Cardiac fibroblast (primary cell): ENCODE results near the gene PCGF2.
"Not testable (repeated sequence)": the region's sequence is repeated elsewhere in the genome, so short reads cannot be mapped to it uniquely, and the experiment has no call there.

Experiments
- DNase-seq, 2 donors: peaks; one replicate each; pipeline versions ENCODE4 v3.0.0 to v3.0.0-alpha.2; 2010; ENCODE audit warnings: low read depth in 2 of 2
- H3K4me3 ChIP-seq, 2 donors: replicated peaks in 1 of 2; 1 replicate in 1 of 2; 2 replicates in 1 of 2; pipeline ENCODE4 v1.5.1; 2011; ENCODE audit warnings: low read depth in 2 of 2, low read length in 2 of 2, mild to moderate bottlenecking in 2 of 2, moderate library complexity in 1 of 2
- CTCF ChIP-seq: IDR thresholded peaks from one replicate; pipeline ENCODE4 v1.5.1; 2011; ENCODE audit warnings: low read depth, mild to moderate bottlenecking, low read length, inconsistent platforms

The PCGF2 gene

DNA sequence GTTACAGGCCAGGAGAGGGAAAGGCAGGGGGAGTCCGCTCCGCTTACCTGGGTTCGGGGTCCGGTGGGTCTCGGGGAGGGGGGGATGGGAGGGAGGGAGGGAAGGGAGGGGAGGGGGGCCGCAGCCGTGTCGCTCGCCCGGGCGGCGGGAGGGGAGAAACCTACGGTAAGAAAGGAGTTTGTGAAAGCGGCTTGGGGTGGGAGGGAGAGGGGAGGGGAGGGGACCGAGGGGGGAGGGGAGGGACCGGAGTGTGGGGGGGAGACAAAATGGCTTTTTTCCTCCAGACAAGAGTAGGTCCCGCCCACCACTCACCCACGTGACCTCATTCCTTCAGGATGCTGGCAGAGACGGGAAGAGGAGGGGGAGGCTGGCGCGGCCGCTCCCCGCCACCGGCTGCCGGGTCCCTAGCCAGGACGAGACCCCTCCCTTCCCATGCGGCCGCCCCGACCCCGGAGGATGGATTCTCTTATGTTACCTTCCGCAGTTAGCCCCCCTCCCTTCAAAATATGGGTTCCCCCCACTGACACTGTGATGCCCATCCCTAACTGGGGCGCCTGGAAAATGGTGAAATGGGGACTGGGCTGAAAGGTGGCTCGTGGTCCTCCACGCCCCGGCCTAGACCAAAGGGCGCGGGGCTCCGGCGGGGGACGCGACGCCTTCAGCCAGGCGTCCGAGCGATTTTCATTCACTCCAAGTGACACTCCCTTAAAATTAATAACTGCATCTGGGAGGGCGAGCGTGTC lies at the start of gene PCGF2:
Gene PCGF2 (minus strand): TSS at position 188 of the 743 bp plus-strand sequence. CDS start 7,934 bp downstream, outside the sequence.
- peak; percentile 90 to 92 for DNase-seq
- no peak for TF ChIP-seq CTCF
- peak within 1 kb of the TSS; percentile 92 to 98 for H3K4me3 ChIP-seq

- peak overlapping the region; percentile 80 to 89 for H3K4me3 ChIP-seq
- no peak for TF ChIP-seq CTCF
- peak in 1 of 2 donors; percentile 15 for DNase-seq
Observed at GRCh38 chr17:38797828-38798227, 49.7 kb upstream of the PCGF2 start.

DNA sequence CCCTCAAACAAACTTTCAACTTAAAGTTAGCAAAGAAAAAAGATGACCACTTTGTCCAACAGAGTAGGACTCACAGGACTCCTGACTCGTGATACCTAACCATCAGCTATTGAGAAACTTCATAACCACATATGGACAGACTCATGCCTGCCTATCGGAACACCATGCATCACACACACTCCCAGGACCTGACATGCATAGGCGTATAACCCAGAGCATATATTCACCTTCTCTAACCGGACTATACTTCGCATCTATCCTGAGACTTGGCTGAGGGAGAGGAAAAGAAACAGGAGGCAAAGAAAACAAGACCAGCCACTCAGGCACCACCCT lies 49.0 kb upstream of the PCGF2 start:
- TF ChIP-seq CTCF, result no peak

DNA sequence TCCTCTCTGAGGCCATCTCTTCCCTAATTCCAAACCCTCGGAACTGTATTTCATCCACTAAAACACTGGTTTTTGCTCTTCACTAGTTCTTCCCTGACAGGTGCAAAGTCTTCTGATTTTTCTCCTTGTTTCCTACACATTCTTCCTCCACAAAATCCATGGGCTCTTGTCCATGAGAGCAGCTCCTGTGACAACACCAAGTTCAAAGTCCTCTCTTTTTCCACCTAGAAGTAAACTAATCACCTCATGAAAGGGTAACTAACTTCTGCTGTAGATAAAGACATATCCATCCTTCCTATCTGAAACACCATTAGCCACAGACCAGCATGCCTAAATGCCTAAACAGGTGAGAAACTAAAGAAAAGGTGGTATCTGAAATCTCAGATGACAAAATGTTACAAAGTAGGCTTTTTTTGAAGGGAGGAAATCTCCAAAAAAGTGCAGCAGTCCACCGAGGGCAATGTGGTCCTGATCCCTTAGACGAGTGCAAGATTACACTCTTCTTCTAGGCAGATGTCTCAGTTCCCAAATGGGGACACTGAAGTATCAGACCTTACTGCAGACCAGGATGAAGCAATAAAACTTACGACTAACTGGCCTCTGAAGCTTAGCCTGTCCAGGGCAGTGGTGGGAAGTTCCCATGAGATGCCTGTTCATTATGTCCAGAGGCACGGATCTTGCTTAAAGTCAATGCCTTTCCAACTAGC lies 48.5 kb upstream of the PCGF2 start:
- no peak for DNase-seq
- H3K4me3 ChIP-seq, result no peak overlapping the region
- no peak for TF ChIP-seq CTCF

More for the DNA sequence above, 49.0 kb upstream of the PCGF2 start:
- peak in 1 of 2 donors; percentile 51 for DNase-seq
- H3K4me3 ChIP-seq, result peak overlapping the region in 1 of 2 donors; percentile 16

DNA sequence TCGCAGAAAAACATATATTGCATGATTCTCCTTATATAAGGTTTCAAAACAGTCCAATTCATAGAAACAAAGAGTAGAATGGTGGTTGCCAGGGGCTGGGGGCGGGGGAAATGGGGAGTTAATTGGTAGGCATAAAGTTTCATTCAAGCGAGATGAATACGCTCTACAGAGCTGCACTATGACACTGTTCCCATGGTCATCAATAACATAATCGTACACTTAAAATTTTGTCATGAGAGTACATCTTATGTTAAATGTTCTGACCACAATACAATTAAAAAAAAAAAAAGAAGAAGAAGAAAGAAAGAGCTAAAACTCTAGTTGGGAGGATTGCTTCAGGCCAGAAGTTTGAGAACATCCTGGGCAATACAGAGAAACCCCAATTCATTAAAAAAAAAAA lies 46.1 kb upstream of the PCGF2 start:
- H3K4me3 ChIP-seq, result no peak overlapping the region
- TF ChIP-seq CTCF, result no peak

GRCh38 chr17:38791162-38791561 lies 43.0 kb upstream of the PCGF2 start:
- H3K4me3 ChIP-seq, result no peak overlapping the region
- DNase-seq, result no peak
- no peak for TF ChIP-seq CTCF

More for the DNA sequence above, 46.1 kb upstream of the PCGF2 start:
- DNase-seq, result no peak

DNA sequence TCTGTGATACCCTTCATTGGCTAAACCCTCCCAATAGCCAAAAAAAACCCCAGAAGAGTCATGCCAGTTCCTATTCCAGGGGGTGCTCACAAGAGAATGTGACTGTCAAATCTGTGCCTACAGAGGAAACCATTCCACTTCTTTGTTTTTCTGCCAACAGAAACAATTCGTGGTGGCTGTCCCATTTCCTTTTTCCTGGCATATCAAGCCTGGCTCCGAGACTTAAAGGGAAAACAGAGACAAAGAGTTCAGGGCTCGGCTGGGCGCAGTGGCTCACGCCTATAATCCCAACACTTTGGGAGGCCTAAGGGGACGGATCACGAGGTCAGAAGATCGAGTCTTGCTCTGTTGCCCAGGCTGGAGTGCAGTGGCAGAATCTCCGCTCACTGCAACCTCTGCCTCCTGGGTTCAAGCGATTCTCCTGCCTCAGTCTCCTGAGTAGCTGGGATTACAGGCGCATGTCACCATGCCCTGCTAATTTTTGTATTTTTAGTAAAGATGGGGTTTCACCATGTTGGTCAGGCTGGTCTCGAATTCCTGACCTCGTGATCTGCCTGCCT lies 42.1 kb upstream of the PCGF2 start:
- DNase-seq, H3K4me3 ChIP-seq: not testable (repeated sequence)
